Cerebellar nuclear complex (tissue), 1 donor: Measurements from ENCODE around the gene KRTAP26-1.

ENCODE experiments used
- DNase-seq, 2 experiments: peaks; one replicate each; lab custom pipeline; 2025; lab: John Stamatoyannopoulos, UW

The KRTAP26-1 gene, protein sequence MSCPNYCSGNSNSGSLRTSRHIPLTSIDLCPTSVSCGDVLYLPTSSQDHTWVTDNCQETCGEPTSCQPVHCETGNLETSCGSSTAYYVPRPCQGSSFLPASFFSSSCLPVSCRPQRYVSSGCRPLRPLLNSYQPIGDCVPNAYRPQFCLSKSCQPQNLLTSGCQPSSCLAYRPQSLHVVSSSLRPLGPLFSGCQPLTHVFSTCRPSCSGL

DNA sequence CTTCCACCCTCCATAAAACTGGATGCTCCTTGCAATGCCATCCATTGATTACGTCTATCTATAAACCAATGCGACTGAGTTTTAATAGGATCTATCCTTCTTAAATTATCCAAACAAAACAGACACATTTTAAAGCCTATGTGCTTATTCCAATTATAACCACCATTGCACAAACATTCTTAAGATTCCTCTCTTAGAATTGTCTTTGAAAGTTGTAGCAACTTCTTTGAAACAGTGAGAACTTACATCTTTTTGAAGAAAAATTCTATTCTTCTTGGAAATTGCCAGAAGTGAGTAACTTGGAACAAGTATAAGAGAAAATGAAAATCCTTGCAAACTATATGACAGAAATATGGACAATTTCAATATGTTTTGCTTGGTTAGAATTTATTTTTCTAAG lies at the start of gene KRTAP26-1:
TSS of gene KRTAP26-1 (minus strand) at position 101 of the 400 bp plus-strand sequence. CDS start 280 bp downstream, outside the sequence.
- no peak for DNase-seq

- no peak for DNase-seq
Measured at GRCh38 chr21:30355906-30356305, 35.8 kb upstream of the KRTAP26-1 start.

- DNase-seq, result no peak
Measured at GRCh38 chr21:30354308-30355005, 34.3 kb upstream of the KRTAP26-1 start.

DNA sequence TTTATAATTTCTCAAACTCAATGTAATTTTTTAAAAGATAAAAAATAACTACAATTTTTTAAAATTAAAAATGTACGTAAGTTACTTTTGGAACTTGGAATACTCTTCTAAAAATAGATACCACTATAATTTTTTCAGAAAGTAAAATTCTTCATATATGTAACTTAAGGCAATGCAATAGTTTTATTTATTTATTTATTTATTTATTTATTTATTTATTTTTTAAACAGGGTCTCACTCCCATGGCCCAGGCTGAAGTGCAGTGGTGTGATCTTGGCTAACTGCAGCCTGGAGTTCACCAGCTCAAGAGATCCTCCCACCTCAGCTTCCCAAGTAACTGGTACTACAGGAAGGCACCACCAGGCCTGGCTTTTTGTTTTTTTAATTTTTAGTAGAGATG lies 31.4 kb upstream of the KRTAP26-1 start:
- DNase-seq, result no peak

GRCh38 chr21:30349572-30349971 lies 29.5 kb upstream of the KRTAP26-1 start:
- DNase-seq, result no peak

DNA sequence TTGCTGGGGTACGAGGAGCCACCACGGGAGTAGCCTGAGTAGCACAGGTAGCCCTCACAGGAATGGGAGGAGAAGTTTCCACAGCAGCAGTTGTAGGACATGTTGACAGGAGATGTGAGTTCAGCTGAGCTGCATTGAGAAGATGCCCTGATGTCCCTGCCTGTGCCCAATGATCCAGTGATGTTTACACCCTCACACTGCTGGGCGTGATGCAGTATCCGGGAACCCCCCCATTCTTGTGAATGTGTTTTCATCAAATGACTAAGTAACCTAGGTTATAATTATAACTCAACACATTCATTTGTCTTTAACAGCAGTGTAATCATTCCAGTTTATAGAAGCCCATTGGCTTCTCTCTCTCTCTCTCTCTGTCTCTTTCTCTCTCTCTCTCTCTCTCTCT lies 28.4 kb upstream of the KRTAP26-1 start, which contains the start of gene KRTAP23-1:
TSS of gene KRTAP23-1 (minus strand) at position 101 of the 400 bp plus-strand sequence. CDS start at position 101, 0 bp downstream.
- DNase-seq, result no peak

DNA sequence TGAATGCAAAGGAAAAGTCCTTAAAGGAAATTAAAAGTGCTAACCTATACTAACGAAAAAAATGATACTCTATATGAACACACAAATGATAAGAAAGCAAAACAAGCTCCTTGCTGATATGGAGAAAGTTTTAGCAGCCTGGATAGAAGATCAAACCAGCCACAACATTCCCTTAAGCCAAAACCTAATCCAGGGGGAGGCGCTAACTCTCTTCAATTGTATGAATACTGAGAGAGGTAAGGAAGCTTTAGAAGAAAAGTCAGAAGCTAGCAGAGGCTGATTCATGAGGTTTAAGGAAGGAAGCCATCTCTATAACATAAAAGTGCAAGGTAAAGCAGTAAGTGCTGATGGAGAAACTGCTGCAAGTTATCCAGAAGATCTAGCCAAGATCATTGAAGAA lies 24.9 kb upstream of the KRTAP26-1 start:
- DNase-seq, result no peak

GRCh38 chr21:30340714-30341573 lies 20.8 kb upstream of the KRTAP26-1 start:
- DNase-seq, result no peak

GRCh38 chr21:30338717-30339116 lies 18.6 kb upstream of the KRTAP26-1 start:
- no peak for DNase-seq

GRCh38 chr21:30337772-30338171 lies 17.7 kb upstream of the KRTAP26-1 start:
- DNase-seq, result no peak

DNA sequence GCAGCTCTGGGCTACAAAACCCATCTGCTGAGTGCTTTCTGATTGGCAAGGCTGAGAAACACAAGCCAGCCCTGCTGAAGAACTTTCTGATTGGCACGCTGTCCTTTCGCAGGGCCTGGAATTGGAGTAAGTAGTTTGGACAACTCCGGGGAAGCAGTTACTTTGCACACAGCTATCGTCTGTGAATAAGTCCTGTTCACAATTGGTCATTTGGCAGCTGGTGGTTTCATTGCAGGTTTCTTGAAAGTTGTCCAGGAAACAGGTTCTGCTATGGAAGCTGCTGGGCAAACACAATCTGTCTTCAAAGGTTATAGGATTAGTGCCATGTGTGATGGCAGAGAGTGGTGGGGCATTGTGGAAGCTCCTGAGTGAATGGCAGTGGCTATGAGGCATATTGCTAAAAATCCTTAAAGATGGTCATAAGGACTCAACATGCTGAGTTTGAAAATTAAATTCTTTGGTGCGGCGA lies 17.2 kb upstream of the KRTAP26-1 start, which contains the start of gene KRTAP27-1:
TSS of gene KRTAP27-1 (minus strand) at position 419 of the 469 bp plus-strand sequence. CDS start at position 393, 26 bp downstream.
- DNase-seq, result no peak

DNA sequence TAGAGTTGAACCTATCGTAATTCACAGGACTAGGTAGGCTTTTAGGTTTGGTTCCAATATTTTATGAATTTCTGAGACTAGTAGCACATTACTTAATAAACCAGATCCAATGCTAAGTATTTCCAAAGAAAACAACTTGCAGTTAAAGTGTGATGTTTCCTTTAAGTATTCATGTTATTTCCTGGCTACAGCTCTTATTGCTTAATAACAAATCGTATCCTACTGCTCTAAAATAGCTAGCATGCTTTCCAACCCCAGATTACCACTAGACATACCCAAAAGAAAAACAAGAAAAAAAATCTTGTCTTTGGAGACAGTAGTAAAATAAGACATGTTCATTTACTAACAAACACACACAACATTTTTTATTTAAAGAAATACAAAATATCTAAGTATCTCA lies 16.5 kb upstream of the KRTAP26-1 start:
- no peak for DNase-seq

DNA sequence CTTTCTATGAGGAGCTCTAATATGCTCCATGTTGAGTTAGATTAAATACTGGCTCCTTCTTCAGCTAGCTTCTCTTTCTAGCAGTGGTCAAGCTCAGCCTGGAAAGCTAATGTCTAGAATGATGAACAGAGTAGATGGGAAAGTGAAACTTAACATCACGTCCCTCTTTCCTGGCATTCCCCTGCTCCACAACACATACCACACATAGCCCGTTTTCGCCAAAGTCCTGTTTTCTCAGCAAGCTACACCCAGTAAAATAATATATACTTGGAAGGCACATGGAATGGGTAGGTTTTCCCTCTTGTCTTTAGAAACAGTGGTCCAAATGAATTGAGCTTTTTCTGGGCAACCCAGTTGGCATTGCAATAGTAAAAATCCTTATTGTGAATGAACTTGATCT lies 13.6 kb upstream of the KRTAP26-1 start:
- no peak for DNase-seq

- DNase-seq, result no peak
Measured at GRCh38 chr21:30332681-30333080, 12.6 kb upstream of the KRTAP26-1 start.

GRCh38 chr21:30329203-30329875 lies 9.2 kb upstream of the KRTAP26-1 start:
- no peak for DNase-seq

DNA sequence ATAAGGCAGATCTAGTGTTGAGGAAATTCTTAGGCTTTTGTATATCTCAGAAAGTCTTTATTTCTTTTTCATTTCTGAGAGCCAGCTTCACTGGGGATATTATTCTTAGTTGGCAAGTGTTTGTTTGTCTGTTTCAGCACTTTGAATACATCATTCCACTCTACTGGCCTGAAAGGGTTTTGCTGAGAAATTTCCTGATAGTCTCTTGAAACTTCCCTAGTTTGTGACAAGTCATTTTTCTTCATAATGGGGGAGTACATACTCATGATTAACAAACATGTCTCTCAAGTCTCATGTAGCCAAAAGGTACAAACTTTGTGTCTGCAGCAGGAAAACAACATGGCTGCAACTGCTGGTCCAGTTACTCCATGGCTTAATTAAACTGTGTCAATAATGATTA lies 6.3 kb upstream of the KRTAP26-1 start:
- no peak for DNase-seq

- no peak for DNase-seq
Measured at GRCh38 chr21:30315701-30316100, 4.4 kb downstream of the KRTAP26-1 start.

- DNase-seq, result no peak
Measured at GRCh38 chr21:30306884-30307283, 13.2 kb downstream of the KRTAP26-1 start.

GRCh38 chr21:30305136-30305535 lies 15.0 kb downstream of the KRTAP26-1 start:
- no peak for DNase-seq

DNA sequence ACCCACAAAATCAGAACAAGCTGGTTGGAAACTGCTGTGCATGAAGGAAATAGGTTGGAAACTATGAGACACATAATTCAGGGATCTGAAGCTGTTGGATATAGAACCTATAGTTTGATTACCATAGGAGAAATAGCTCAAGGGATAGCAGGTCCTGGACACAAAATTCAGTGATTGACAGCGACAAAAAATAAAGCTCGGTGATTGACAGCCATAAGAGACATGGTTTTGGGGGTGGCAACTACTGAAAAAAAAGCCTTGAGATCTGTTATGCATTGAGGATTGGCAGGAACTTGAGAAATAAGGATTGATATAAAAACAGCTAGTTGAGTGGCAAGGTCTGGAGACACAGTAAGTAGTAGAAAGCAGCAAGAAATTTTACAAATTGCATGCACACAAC lies 30.9 kb downstream of the KRTAP26-1 start, which contains the start of gene KRTAP25-1:
TSS of gene KRTAP25-1 (minus strand) at position 300 of the 400 bp plus-strand sequence. CDS start at position 276, 24 bp downstream.
- DNase-seq, result no peak

GRCh38 chr21:30282850-30283249 lies 37.3 kb downstream of the KRTAP26-1 start, which contains the start of gene KRTAP24-1:
Gene KRTAP24-1 (minus strand): TSS chr21:30282950. CDS start chr21:30282932, 18 bp downstream.
- DNase-seq, result no peak
